Effector CD4-positive, alpha-beta T cell (primary cell): ENCODE data around the gene PDXK.
"Not testable (repeated sequence)": the region's sequence is repeated elsewhere in the genome, so short reads cannot be mapped to it uniquely, and the experiment has no call there.

Source experiments
- DNase-seq: peaks from one replicate; pipeline ENCODE4 v3.0.0-alpha.2; 2020
- total RNA-seq: gene quantifications from one replicate; lab custom pipeline; 2026; lab: John Stamatoyannopoulos, UW

The PDXK gene
- total RNA-seq = 74.3 reads per million, percentile 77 among the genes with 10 or more reads in this experiment

- peak; percentile 70 for DNase-seq
Measured at GRCh38 chr21:43718872-43719747, at the start of gene PDXK. Gene PDXK, plus strand, starts transcription at chr21:43719129. Its CDS starts 166 bp downstream, at chr21:43719295.

- DNase-seq = no peak
Measured at GRCh38 chr21:43669828-43670605, 48.9 kb upstream of the PDXK start.

- DNase-seq = no peak
Measured at GRCh38 chr21:43675871-43676270, 43.1 kb upstream of the PDXK start.

- no peak for DNase-seq
Measured at GRCh38 chr21:43676391-43676790, 42.5 kb upstream of the PDXK start.

DNA sequence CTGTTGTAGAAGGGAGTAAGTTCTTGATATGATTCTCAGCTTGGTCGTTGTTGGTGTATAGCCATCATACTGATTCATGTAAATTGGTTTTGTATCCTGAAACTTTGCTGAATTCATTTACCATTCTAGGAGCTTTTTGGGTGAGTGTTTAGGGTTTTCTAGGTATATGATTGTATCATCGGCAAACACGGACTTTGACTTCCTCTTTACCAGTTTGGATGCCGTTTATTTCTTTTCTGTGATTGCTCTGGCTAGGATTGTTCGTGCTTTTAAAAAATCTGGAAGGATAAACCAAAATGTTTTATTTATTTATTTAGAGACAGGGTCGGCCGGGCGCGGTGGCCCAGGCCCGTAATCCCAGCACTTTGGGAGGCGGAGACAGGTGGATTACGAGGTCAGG, 39.0 kb upstream of the PDXK start:
- no peak for DNase-seq

DNA sequence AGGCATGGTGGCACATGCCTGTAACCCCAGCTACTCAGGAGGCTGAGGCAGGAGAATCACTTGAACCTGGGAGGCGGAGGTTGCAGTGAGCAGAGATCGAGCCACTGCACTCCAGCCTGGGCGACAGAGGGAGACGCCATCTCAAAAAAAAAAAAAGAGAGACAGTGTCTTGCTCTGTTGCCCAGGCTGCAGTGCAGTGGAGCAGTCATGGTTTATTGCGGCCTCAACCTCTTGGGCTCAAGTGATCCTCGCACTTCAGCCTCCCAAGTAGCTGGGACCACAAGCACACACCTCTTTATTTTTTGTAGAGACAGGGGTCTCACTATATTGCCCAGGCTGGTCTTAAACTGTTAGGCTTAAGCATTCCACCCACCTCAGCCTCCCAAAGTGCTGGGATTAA, 38.5 kb upstream of the PDXK start:
- DNase-seq = not testable (repeated sequence)

DNA sequence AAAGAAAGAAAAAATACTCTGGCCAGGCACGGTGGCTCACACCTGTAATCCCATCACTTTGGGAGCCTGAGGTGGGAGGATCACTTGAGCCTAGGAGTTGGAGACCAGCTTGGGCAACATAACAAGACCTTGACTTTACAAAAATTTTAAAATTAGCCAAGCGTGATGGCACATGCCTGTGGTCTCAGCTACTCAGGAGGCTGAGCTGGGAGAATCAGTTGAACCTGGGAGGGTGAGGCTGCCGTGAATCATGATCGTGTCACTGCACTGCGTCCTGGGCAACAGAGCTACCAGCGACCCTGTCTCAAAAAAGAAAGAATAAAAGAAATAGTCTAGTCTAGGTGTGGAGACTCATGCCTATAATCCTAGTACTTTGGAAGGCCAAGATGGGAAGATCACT, 37.3 kb upstream of the PDXK start:
- DNase-seq = no peak

GRCh38 chr21:43684424-43684823, 34.5 kb upstream of the PDXK start:
- no peak for DNase-seq

DNA sequence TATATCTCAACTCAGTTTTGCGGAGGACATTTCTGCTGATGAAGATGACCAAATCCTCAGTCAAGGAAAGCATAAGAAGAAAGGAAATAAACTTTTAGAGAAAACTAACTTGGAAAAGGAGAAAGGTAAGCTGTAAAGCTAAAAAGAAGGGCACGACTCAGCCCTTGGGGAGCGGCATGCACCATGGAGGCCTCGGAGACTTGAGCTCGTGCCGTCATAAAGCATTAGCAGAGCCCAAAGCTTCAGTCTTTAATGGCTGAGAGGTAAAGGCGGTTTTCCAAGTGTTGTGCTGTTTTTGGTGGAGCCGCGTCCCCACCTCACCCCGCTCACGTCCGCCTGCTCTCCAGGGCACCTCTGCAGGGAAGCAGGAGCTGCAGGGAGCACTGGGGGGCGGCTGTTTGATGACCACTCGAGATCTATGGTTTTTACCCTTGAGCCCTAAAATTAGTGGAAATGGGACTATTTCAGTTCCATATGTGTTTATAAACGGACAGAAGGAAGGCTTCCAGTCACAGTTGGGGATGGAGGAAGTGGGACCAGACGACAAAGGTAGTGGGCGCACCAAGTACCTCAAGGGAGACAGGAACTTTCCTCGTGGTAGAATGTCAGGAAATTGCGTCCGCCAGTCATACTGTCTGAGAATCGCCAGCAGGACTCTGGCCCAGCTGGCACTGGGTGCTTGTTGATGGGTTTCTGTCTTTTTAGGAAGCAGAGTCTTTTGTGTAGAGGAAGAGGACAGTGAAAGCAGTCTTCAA, 31.9 kb upstream of the PDXK start:
- DNase-seq = no peak

DNA sequence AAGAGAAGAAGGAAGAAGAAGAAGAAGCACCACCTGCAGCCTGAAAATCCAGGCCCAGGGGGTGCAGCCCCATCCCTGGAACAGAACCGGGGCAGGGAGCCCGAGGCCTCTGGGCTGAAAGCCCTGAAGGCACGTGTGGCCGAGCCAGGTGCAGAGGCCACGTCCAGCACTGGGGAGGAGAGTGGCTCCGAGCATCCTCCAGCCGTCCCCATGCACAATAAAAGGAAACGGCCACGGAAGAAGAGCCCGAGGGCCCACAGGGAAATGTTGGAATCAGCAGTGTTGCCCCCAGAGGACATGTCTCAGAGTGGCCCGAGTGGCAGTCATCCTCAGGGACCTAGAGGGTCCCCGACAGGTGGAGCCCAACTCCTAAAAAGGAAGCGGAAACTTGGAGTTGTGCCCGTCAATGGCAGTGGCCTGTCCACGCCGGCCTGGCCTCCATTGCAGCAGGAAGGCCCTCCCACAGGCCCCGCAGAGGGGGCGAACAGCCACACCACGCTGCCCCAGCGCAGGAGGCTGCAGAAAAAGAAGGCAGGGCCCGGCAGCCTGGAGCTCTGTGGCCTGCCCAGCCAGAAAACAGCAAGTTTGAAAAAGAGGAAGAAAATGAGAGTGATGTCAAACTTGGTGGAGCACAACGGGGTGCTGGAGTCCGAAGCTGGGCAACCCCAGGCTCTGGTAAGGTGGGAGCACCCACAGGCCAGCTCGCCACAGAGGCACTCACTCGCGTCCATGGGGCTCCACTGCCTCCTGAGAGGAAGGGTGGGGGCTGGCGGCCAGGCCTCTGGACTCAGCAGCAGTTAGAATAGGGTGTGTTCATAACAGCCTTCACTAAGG, 31.1 kb upstream of the PDXK start:
- DNase-seq = no peak

GRCh38 chr21:43688906-43689305, 30.0 kb upstream of the PDXK start:
- no peak for DNase-seq

- no peak for DNase-seq
Measured at GRCh38 chr21:43689556-43690337, 29.2 kb upstream of the PDXK start.

GRCh38 chr21:43690346-43690745, 28.6 kb upstream of the PDXK start:
- DNase-seq = no peak

- DNase-seq = no peak
Measured at GRCh38 chr21:43691086-43691795, 27.7 kb upstream of the PDXK start.

- DNase-seq = no peak
Measured at GRCh38 chr21:43691801-43692200, 27.1 kb upstream of the PDXK start.

GRCh38 chr21:43692949-43693348, 26.0 kb upstream of the PDXK start:
- DNase-seq = no peak

DNA sequence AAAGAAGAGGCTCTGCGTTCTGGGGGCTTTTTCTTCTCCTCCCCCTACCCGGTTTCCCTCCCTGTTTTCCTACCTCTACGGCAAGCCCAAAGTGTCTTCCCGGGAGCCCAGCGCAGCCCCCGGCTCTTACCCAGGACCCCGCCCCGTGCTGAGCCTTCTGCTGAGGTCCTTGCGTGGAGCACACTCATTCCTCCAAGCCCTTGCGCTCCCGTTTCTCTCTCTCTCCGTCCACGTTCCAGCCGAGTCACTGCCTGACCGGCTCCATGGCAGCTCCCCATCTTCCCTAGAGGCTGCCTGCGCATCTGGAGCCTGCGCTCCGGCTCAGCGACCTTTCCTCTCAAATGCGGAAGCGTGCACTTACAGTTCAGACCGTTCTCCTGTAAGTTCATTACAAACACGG, 24.9 kb upstream of the PDXK start:
- DNase-seq = no peak

DNA sequence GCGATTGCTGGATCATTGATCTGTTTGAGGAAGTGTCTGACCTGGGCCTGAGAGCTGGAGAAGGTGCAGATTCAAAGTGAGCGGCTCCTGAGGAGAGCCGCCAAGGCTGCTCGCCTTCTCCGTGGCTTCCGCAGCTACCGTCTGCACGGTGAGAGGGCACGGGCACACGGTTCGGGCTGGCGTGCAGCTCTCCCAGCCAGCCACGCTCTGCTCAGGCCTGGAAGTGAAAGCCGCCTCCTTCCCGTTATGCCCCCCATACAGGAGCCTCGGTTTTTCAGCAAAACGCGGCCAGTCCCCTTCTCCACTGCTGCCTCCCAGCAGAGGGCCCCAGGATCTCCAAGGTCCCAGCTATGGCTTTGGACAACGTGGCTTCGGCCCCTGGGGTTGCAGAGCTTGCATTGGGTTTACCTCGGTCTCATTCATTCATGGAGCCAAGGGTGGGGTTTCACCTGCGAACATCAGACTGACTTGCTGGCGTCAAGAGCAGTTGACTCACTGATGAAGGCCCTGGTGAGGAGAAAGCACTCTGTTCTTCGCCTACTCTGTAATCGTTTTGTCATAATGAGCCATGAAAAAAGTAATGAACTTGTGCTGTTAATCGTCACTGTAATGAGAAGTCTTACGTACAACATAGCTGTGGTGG, 24.4 kb upstream of the PDXK start:
- no peak for DNase-seq

GRCh38 chr21:43696214-43696613, 22.7 kb upstream of the PDXK start:
- no peak for DNase-seq
